ENCODE measurements around the gene NAV2. TPM values are rescaled to one million over a fixed set of nuclear protein-coding genes. Genes with fewer than 3 reads are reported as not detected.

Gene NAV2
- polyA plus RNA-seq, 1 donor (not counting 4 experiments of a cell fraction or from before 2014, with no cell fraction given), result 4.0 TPM

GRCh38 chr11:19718951-19719350, 6.3 kb downstream of the NAV2 start:
- FAIRE-seq (no peak), DNase-seq (ENCODE audit: low read depth, low spot score) (no peak)
- no peak for TF ChIP-seq CTCF (optimal IDR thresholded peaks at IDR 0.05 in 1 of 3, IDR thresholded peaks at IDR 0.05 in 1 of 3, conservative IDR thresholded peaks at IDR 0.05 in 1 of 3; ENCODE audit: extremely low read depth in 1 of 3, insufficient read depth in 2 of 3, low read length in 3 of 3)
- TF ChIP-seq EZH2 (IDR thresholded peaks at IDR 0.05; ENCODE audit: low read length), result no peak
- Histone ChIP-seq H3K4me2 (ENCODE audit: control insufficient read depth, extremely low read depth, insufficient read depth, low read depth, low read length) (no peak overlapping the region), H3K79me2 (ENCODE audit: control insufficient read depth, insufficient read depth, low read length) (no peaks in the 10 kb centered on the region), H2AFZ (ENCODE audit: control insufficient read depth, low read length) (no peak overlapping the region), H3K9me3 (ENCODE audit: control insufficient read depth, low read depth, low read length) (no peaks in the 10 kb centered on the region), H3K27me3 (ENCODE audit: control insufficient read depth, extremely low read depth, insufficient read depth, low read length) (peaks cover 30% of the 10 kb centered on the region), H3K4me1 (ENCODE audit: control insufficient read depth, extremely low read depth, insufficient read depth, low read length) (peaks cover 9% of the 10 kb centered on the region), H3K36me3 (ENCODE audit: control insufficient read depth in 2 of 2, extremely low read depth in 1 of 2, insufficient read depth in 2 of 2, low read length in 2 of 2) (no peaks in the 10 kb centered on the region), H3K9me1 (ENCODE audit: control insufficient read depth, extremely low read depth, insufficient read depth, low read length) (no peaks in the 10 kb centered on the region), H3K27ac (ENCODE audit: control insufficient read depth, insufficient read depth, low read length) (no peak overlapping the region), H3K9ac (ENCODE audit: control insufficient read depth, extremely low read depth, insufficient read depth, low read length) (no peak overlapping the region), H3K4me3 (ENCODE audit: control insufficient read depth in 2 of 3, extremely low read depth in 1 of 3, insufficient read depth in 2 of 3, low read depth in 1 of 3, low read length in 3 of 3) (no peak overlapping the region), H4K20me1 (ENCODE audit: control insufficient read depth, extremely low read depth, insufficient read depth, low read length) (no peaks in the 10 kb centered on the region)
- dilution Hi-C loops (cut with MboI; ENCODE audit: extremely low pct_ligation_motif_present, low sequenced_read_pairs), result no loop called here

- dilution Hi-C loops (cut with MboI; ENCODE audit: extremely low pct_ligation_motif_present, low sequenced_read_pairs), result no loop called here
- peaks cover 9% of the 10 kb centered on the region for H3K4me1 ChIP-seq (ENCODE audit: control insufficient read depth, extremely low read depth, insufficient read depth, low read length)
- no peaks in the 10 kb centered on the region for H3K9me3 ChIP-seq (ENCODE audit: control insufficient read depth, low read depth, low read length)
- no peak overlapping the region for H3K4me3 ChIP-seq (ENCODE audit: control insufficient read depth in 2 of 3, extremely low read depth in 1 of 3, insufficient read depth in 2 of 3, low read depth in 1 of 3, low read length in 3 of 3)
- H3K27me3 ChIP-seq (ENCODE audit: control insufficient read depth, extremely low read depth, insufficient read depth, low read length), result peaks cover 20% of the 10 kb centered on the region
- H3K4me2 ChIP-seq (ENCODE audit: control insufficient read depth, extremely low read depth, insufficient read depth, low read depth, low read length), result no peak overlapping the region
- H4K20me1 ChIP-seq (ENCODE audit: control insufficient read depth, extremely low read depth, insufficient read depth, low read length), result no peaks in the 10 kb centered on the region
- H3K9ac ChIP-seq (ENCODE audit: control insufficient read depth, extremely low read depth, insufficient read depth, low read length), result no peak overlapping the region
- H3K36me3 ChIP-seq (ENCODE audit: control insufficient read depth in 2 of 2, extremely low read depth in 1 of 2, insufficient read depth in 2 of 2, low read length in 2 of 2), result no peaks in the 10 kb centered on the region
- TF ChIP-seq EZH2 (IDR thresholded peaks at IDR 0.05; ENCODE audit: low read length) (no peak), CTCF (optimal IDR thresholded peaks at IDR 0.05 in 1 of 3, IDR thresholded peaks at IDR 0.05 in 1 of 3, conservative IDR thresholded peaks at IDR 0.05 in 1 of 3; ENCODE audit: extremely low read depth in 1 of 3, insufficient read depth in 2 of 3, low read length in 3 of 3) (no peak)
- no peak overlapping the region for H3K27ac ChIP-seq (ENCODE audit: control insufficient read depth, insufficient read depth, low read length)
- H2AFZ ChIP-seq (ENCODE audit: control insufficient read depth, low read length), result no peak overlapping the region
- FAIRE-seq (no peak), DNase-seq (ENCODE audit: low read depth, low spot score) (no peak)
- no peaks in the 10 kb centered on the region for H3K9me1 ChIP-seq (ENCODE audit: control insufficient read depth, extremely low read depth, insufficient read depth, low read length)
- no peaks in the 10 kb centered on the region for H3K79me2 ChIP-seq (ENCODE audit: control insufficient read depth, insufficient read depth, low read length)
Observed at GRCh38 chr11:19719960-19720359, 7.3 kb downstream of the NAV2 start.
